SJSA1 (cell line): Measurements from ENCODE around the gene TERF2IP. TPM values are rescaled to one million over a fixed set of nuclear protein-coding genes. Genes with fewer than 3 reads are reported as not detected.

ENCODE experiments used
- DNase-seq, 2 experiments: peaks; one replicate each; pipeline ENCODE4 v3.0.0-alpha.2; 2015 to 2020; ENCODE audit warnings: low spot score in 2 of 2, low read depth in 1 of 2
- H3K27ac ChIP-seq: fragments of 250-450 bp; sonication (Bioruptor Pico); 2 replicates; pipeline ENCODE4 v1.5.1; 2020; ENCODE audit warnings: mild to moderate bottlenecking, moderate library complexity
- H3K27me3 ChIP-seq: fragments of 250-450 bp; sonication (Bioruptor Pico); replicated peaks from 2 replicates; pipeline ENCODE4 v1.5.1; 2020; ENCODE audit warnings: mild to moderate bottlenecking, moderate library complexity
- H3K36me3 ChIP-seq: fragments of 250-450 bp; sonication (Bioruptor Pico); 2 replicates; pipeline ENCODE4 v1.5.1; 2020; ENCODE audit warnings: mild to moderate bottlenecking
- H3K4me1 ChIP-seq: fragments of 250-450 bp; sonication (Bioruptor Pico); replicated peaks from 2 replicates; pipeline ENCODE4 v1.6.1; 2021; ENCODE audit warnings: mild to moderate bottlenecking
- H3K4me3 ChIP-seq: fragments of 250-450 bp; sonication (Bioruptor Pico); 2 replicates; pipeline ENCODE4 v1.5.1; 2020; ENCODE audit warnings: mild to moderate bottlenecking
- H3K9me3 ChIP-seq: fragments of 250-450 bp; sonication (Bioruptor Pico); replicated peaks from 2 replicates; pipeline ENCODE4 v1.5.1; 2020; ENCODE audit warnings: mild to moderate bottlenecking
- total RNA-seq: library from RNA; depleted of rRNA; stranded (reverse); fragments of >200 nt; shearing (Covaris generic); gene quantifications from 2 replicates; pipeline ENCODE4 v1.2.3, GENCODE V29; 2014; rRNA removed

TERF2IP gene, protein sequence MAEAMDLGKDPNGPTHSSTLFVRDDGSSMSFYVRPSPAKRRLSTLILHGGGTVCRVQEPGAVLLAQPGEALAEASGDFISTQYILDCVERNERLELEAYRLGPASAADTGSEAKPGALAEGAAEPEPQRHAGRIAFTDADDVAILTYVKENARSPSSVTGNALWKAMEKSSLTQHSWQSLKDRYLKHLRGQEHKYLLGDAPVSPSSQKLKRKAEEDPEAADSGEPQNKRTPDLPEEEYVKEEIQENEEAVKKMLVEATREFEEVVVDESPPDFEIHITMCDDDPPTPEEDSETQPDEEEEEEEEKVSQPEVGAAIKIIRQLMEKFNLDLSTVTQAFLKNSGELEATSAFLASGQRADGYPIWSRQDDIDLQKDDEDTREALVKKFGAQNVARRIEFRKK
- 75.5 and 83.2 TPM in 2 replicates for total RNA-seq

DNA sequence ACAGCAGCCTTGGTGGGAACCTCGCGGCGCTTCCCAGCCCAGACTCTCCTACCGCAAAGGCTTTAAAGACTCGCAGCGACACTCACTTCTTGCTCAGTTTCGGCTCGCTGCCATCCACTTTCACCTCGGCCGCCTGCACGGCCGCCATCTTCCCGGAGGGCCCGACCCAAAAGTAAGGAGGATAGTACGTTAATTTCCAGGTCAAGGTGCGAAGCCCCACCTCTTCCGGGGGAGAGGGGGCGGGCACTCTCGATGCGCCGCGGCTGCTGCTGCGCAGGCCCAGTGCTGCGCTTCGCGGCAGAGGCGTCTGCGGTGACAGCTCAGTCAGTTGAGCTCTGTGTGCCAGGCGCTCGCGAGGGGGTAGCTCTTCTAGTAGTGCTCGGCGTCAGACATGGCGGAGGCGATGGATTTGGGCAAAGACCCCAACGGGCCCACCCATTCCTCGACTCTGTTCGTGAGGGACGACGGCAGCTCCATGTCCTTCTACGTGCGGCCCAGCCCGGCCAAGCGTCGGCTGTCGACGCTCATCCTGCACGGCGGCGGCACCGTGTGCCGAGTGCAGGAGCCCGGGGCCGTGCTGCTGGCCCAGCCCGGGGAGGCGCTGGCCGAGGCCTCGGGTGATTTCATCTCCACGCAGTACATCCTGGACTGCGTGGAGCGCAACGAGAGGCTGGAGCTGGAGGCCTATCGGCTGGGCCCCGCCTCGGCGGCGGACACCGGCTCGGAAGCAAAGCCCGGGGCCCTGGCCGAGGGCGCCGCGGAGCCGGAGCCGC lies at the start of gene TERF2IP, which contains the start of gene KARS1:
Gene TERF2IP, plus strand, starts transcription at position 282 of the 773 bp plus-strand sequence. Its CDS starts 110 bp downstream, at position 392.
Gene KARS1, minus strand, starts transcription at position 174 of the 773 bp plus-strand sequence. Its CDS starts 26 bp downstream, at position 148.
- Histone ChIP-seq H3K36me3 (peaks cover 61% of the 10 kb centered on the region), H3K27ac (peak within 1 kb of the TSS; percentile 32), H3K4me1 (peaks cover 20% of the 10 kb centered on the region), H3K4me3 (peak within 1 kb of the TSS; percentile 76), H3K9me3 (no peaks in the 10 kb centered on the region), H3K27me3 (no peaks in the 10 kb centered on the region)
- DNase-seq: peak; percentile 92 to 93

DNA sequence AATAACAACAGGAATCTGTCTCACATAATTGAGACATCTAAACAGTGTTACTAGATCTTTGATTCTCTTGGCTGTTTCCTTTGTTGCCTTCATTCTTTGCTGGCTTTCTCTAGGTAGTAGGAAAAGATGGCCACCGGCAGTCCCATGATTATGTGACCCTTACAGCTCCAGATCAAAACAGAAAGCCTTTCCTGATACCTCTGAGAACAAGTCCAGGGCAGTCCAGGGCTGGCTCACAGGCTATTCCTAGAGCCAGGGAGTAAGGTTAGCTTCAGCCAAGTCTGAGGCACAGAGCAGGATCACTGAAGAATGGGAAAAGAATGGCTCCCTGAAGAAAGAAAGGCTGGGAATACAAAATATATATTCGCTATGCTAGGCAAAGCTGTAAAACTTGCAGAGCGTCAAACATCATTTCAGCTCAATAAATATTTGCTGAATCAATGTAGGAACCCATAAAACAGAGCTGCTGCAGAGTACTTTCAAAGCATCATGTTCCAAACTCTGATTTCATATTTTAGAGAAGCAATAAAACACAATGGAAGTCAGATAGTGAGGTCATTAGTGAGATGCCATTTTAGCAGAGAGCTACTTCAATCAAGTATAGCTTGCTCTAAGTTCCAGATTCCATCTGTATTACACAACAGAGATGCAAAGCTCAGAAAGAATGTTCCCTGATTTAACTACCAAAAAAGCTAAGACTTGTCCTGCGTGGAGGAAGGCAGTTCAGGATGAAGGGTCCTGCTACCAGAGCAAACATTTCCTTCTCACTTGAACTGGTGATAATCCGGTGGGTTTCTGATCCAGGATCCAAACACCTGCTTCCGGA lies 47.9 kb upstream of the TERF2IP start:
- Histone ChIP-seq H3K36me3 (peaks cover 68% of the 10 kb centered on the region), H3K27me3 (no peaks in the 10 kb centered on the region), H3K4me1 (peaks cover 3% of the 10 kb centered on the region; the same call in 1 of the 2 replicates), H3K27ac (no peak overlapping the region), H3K9me3 (no peaks in the 10 kb centered on the region), H3K4me3 (no peak overlapping the region)
- DNase-seq: no peak

DNA sequence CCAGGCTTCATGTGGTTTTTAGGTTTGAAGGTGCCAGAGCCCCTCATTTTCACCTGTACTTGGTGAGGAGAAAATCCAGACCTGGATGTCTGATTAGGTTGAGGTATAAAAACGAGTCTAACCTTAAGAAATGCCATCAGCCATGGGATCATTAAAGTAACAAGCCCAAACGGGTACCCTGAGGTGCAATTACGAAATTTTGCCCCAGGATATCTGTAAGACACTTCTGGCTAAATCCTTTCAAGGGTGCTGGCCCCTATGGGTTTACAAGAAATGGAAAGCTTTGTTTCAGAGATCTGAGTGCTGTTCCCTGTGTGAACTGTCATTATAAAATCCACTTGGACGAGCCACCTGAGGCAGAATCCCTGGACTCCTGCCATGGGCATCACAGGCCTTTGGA lies 44.3 kb upstream of the TERF2IP start:
- DNase-seq: no peak
- H3K27ac ChIP-seq: no peak overlapping the region
- peaks cover 82% of the 10 kb centered on the region for H3K36me3 ChIP-seq
- H3K27me3 ChIP-seq: no peaks in the 10 kb centered on the region
- no peak overlapping the region for H3K4me3 ChIP-seq
- no peaks in the 10 kb centered on the region for H3K9me3 ChIP-seq
- H3K4me1 ChIP-seq: no peaks in the 10 kb centered on the region

DNA sequence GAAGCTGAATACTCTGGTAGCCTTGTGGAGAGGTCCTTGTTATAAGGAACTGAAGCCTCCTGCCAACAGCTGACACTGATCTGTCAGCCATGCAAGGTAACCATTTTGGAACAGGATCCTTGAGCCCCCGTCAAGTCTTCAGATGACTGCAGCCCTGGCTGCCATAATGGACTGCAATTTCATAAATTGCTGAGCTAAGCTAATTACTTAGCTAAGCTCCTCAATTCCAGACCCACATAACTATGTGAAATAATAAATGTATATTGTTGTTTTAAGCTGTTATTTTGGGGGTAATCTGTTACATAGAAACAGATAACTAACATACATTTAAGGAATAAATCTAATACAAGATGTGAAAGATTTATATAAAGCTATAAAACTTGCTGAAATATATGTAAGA lies 41.1 kb upstream of the TERF2IP start:
- no peaks in the 10 kb centered on the region for H3K9me3 ChIP-seq
- peaks cover 86% of the 10 kb centered on the region for H3K36me3 ChIP-seq
- H3K27ac ChIP-seq: no peak overlapping the region
- no peaks in the 10 kb centered on the region for H3K4me1 ChIP-seq
- no peaks in the 10 kb centered on the region for H3K27me3 ChIP-seq
- no peak for DNase-seq
- no peak overlapping the region for H3K4me3 ChIP-seq

DNA sequence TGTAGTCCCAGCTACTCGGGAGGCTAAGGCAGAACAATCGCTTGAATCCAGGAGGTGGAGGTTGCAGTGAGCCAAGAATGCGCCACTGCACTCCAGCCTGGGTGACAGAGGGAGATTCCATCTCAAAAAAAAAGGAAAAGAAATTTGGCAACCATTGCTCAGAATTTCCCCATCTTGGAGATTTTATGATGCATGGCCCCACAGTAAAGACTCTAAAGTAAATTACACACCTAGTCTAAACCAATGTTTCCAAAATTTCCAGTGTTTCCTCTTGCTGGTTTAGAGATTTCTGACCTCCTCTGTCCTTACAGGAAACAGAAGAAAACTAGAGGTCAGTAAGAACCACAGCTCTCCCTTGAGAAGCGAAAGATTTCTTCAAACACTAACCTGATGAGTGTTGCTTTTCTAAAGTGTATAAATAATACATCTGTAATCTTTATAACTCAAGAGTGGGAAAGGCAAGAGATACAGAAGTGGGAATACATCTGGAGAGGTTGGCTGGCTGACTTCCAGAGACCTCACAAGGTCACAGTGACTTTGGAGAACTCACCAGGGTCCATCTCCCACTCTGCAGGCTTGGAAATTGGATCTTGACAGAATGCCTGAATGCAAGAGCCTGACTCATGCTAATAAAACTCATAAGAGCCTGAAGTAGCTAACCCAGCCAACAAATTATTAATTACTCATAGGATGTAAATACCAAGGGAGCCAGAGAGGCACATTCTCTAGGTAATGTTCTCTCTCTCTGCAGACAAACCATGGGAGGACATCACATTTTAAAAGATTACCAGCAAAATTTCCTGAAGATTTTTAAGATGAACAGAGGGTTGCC lies 33.3 kb upstream of the TERF2IP start:
- H3K27me3 ChIP-seq: no peaks in the 10 kb centered on the region
- H3K36me3 ChIP-seq: peaks cover 74% of the 10 kb centered on the region
- no peak for DNase-seq
- no peaks in the 10 kb centered on the region for H3K4me1 ChIP-seq
- no peak overlapping the region for H3K27ac ChIP-seq
- no peaks in the 10 kb centered on the region for H3K9me3 ChIP-seq
- no peak overlapping the region for H3K4me3 ChIP-seq

DNA sequence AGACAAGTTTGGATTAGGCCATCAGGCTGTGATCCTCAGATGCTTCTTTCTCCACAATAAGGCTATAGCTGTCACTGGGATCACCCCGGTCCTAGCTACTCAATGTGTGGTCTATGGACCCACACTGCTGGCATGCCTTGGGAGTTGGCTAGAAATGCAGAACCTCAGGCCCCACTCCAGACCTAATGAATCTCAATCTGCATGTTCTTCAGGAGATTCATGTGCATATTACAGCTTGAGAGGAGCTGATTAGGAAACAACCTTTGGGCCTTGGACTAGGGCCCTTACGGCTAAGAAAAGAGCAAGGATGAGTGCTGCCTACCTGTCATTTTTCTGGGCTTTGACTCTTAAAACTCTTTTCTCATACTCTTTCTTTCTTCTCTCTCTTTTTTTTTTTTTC lies 32.0 kb upstream of the TERF2IP start:
- no peaks in the 10 kb centered on the region for H3K9me3 ChIP-seq
- H3K27me3 ChIP-seq: no peaks in the 10 kb centered on the region
- no peak for DNase-seq
- no peak overlapping the region for H3K4me3 ChIP-seq
- no peaks in the 10 kb centered on the region for H3K4me1 ChIP-seq
- no peak overlapping the region for H3K27ac ChIP-seq
- peaks cover 71% of the 10 kb centered on the region for H3K36me3 ChIP-seq

DNA sequence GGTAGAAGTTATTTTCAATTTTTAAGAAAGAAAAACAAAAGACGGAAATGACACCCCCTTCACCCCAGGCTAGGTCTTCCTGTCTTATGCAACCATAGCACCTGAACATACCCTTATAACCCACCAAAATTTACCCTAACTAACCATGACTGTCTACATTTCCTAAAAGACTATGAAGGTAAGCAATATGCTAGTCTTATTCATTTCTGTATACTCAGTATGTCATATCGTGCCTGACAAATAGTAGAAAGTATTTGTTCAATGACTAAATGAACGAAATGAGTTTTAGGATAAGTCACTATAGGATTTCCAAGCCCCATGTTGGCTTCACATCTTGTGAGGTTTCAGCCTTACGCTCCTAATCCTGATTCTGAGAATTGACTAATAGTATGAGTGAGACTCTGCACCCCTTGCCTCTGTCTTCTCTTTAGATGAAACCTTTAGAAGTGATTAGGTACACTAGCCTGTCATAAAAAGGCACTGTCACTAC lies 31.0 kb upstream of the TERF2IP start:
- H3K4me3 ChIP-seq: no peak overlapping the region
- peaks cover 4% of the 10 kb centered on the region for H3K4me1 ChIP-seq
- no peaks in the 10 kb centered on the region for H3K27me3 ChIP-seq
- DNase-seq: no peak
- no peaks in the 10 kb centered on the region for H3K9me3 ChIP-seq
- H3K36me3 ChIP-seq: peaks cover 63% of the 10 kb centered on the region
- H3K27ac ChIP-seq: no peak overlapping the region

DNA sequence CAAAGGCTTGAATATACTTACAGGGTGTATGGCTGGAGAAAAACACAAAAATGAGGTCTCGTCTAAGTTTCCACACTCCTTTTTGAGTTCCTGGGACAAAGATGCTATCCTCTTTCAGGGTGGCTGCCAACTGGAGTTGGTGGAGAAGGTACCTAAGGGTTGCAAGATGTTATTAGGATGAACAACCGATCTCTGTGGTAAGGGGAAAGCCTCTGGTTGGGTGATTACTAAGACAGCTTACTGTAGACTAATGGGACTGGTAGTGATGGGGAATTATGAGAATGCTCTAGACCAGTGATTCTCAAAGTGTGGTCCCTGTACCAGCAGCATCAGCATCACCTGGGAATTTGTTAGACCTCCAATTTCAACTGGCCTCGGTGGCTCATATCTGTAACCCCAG lies 30.5 kb upstream of the TERF2IP start:
- DNase-seq: no peak
- Histone ChIP-seq H3K4me1 (peaks cover 9% of the 10 kb centered on the region), H3K27me3 (no peaks in the 10 kb centered on the region), H3K36me3 (peaks cover 58% of the 10 kb centered on the region), H3K9me3 (no peaks in the 10 kb centered on the region), H3K4me3 (no peak overlapping the region), H3K27ac (no peak overlapping the region)

DNA sequence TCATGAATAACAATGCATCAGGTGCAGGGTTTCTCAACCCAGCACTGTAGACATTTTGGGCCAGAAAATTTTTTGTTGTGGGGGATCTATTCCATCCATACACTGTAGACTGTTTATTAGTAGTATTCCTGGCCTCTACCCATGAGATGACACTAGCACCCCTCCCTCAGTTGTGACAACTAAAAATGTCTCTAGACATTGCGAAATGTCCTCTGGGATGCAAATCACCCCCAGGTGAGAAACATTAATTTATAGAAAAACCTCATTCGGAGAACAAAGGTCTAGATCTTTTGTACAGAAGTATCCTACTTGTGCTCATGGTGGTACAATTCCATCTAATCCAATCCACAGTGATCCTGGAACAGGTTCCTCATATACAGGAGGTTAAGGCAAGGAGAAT lies 28.8 kb upstream of the TERF2IP start:
- H3K27ac ChIP-seq: no peak overlapping the region
- peaks cover 12% of the 10 kb centered on the region for H3K4me1 ChIP-seq
- no peaks in the 10 kb centered on the region for H3K9me3 ChIP-seq
- no peaks in the 10 kb centered on the region for H3K27me3 ChIP-seq
- DNase-seq: no peak
- H3K4me3 ChIP-seq: no peak overlapping the region
- peaks cover 42% of the 10 kb centered on the region for H3K36me3 ChIP-seq

DNA sequence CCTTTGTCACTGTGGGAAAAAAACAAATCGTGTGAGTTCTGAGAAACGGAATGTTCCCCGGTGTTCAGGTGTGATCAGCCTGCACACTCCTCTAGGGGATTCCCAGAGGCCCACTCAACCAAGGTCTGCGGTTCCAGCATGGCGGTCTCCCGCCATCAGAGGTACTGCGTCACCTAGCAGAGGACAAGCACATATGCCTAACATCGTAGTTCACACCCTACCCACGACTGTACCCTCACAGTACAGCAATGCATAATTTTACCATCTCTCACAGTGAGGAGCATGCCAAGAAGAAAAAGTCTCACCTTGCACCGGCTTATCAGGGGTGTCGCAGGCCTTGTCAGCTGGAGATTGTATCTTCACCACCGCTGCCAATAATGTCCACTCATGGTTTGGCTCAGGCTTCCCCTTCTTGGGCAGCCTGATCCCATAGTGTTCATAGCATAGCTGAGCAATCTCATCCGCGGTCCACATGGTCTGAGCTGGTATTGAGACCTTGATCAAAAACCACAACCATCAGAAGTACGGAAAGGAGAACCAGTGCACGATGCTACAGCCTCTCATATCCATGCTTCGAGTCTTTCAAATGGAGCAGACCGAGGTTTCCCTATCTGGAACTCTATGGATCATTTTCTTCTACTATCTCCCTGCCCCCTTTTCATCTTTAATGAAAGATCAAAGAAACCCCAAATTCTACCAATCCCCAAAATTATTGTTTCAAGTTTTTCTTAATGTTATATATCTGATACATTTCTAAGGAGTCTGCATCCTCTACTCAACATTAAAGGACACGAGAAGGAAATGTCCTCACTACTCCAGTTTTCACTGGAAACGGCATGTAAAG lies 27.0 kb upstream of the TERF2IP start:
- peaks cover 12% of the 10 kb centered on the region for H3K4me1 ChIP-seq

DNA sequence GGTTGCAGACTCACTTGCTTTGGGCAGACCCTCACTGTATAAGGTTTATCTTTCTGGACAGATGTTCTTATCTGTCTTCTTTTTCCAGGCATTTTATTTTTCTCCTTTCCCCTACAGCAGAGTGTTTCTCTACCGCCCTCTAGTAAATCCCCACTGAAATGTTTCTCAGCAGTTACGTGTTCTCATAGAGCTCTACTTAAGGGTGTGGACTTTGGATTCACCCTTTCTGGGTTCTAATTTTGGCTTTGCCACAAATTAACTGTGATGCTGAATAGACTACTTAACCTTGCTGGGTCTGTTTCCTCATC lies 26.4 kb upstream of the TERF2IP start:
- no peaks in the 10 kb centered on the region for H3K27me3 ChIP-seq
- H3K4me1 ChIP-seq: peaks cover 12% of the 10 kb centered on the region
- no peaks in the 10 kb centered on the region for H3K9me3 ChIP-seq
- H3K4me3 ChIP-seq: no peak overlapping the region
- H3K36me3 ChIP-seq: peaks cover 35% of the 10 kb centered on the region
- H3K27ac ChIP-seq: no peak overlapping the region
- peak in 1 of 2 experiments; percentile 32 for DNase-seq

More for the DNA sequence above, 27.0 kb upstream of the TERF2IP start:
- no peak overlapping the region for H3K4me3 ChIP-seq
- no peak for DNase-seq
- peaks cover 35% of the 10 kb centered on the region for H3K36me3 ChIP-seq
- no peaks in the 10 kb centered on the region for H3K27me3 ChIP-seq
- H3K9me3 ChIP-seq: no peaks in the 10 kb centered on the region
- H3K27ac ChIP-seq: no peak overlapping the region
